Measurements from ENCODE around the gene GK2.

DNA sequence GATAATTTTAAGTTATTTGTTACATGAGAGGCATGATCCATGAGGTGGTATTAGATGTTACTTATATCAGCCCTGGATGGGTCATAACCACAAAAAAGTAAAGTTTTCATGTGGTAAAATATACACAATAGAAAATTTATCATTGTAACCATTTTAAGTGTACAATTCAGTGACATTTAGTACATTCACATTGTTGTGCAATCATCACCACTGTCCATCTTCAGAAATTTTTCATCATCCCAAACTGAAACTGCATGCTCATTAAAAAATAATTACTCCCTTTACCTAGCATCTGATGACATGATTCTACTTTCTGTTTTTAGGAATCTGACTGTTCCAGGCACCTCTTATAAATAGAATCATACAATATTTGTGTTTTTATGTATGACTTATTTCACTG, 11.2 kb downstream of the GK2 start:
- TF ChIP-seq, protein P1, sequence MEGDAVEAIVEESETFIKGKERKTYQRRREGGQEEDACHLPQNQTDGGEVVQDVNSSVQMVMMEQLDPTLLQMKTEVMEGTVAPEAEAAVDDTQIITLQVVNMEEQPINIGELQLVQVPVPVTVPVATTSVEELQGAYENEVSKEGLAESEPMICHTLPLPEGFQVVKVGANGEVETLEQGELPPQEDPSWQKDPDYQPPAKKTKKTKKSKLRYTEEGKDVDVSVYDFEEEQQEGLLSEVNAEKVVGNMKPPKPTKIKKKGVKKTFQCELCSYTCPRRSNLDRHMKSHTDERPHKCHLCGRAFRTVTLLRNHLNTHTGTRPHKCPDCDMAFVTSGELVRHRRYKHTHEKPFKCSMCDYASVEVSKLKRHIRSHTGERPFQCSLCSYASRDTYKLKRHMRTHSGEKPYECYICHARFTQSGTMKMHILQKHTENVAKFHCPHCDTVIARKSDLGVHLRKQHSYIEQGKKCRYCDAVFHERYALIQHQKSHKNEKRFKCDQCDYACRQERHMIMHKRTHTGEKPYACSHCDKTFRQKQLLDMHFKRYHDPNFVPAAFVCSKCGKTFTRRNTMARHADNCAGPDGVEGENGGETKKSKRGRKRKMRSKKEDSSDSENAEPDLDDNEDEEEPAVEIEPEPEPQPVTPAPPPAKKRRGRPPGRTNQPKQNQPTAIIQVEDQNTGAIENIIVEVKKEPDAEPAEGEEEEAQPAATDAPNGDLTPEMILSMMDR (IDR thresholded peaks at IDR 0.05), result no peak
- no peak for TF ChIP-seq POLR2A (IDR thresholded peaks at IDR 0.05)

Measured in body of pancreas (tissue), 4 donors.